ENCODE data around the gene MAGI2. TPM values are rescaled to one million over a fixed set of nuclear protein-coding genes. Genes with fewer than 3 reads are reported as not detected.

Gene MAGI2
- total RNA-seq, 1 experiment from 2014 or later = 0.34 TPM

DNA sequence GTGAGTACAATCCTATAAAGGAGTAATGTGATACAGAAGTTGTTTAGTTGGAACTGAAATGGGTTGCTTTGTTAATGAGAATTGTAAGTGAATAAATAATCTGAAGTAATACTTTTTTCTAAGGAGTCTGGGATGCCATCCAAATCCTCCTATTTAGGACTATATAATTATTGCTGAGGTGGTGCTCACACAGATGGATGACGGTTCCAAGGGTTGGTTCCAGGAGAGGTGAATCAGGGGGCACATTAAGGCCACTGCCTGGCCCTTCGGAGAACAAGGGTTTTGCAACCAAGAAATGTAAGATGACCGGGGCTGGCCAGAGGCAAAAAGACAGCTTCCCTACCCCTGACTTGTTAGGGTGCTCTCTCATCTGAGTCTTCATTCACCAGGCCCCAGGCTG, 1302.2 kb downstream of the MAGI2 start:
- TF ChIP-seq EZH2 (IDR thresholded peaks at IDR 0.05; ENCODE audit: borderline replicate concordance, low read depth, low read length, poor library complexity, severe bottlenecking) = no peak
- TF ChIP-seq, protein P1, sequence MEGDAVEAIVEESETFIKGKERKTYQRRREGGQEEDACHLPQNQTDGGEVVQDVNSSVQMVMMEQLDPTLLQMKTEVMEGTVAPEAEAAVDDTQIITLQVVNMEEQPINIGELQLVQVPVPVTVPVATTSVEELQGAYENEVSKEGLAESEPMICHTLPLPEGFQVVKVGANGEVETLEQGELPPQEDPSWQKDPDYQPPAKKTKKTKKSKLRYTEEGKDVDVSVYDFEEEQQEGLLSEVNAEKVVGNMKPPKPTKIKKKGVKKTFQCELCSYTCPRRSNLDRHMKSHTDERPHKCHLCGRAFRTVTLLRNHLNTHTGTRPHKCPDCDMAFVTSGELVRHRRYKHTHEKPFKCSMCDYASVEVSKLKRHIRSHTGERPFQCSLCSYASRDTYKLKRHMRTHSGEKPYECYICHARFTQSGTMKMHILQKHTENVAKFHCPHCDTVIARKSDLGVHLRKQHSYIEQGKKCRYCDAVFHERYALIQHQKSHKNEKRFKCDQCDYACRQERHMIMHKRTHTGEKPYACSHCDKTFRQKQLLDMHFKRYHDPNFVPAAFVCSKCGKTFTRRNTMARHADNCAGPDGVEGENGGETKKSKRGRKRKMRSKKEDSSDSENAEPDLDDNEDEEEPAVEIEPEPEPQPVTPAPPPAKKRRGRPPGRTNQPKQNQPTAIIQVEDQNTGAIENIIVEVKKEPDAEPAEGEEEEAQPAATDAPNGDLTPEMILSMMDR (conservative IDR thresholded peaks at IDR 0.05; ENCODE audit: low read depth, low read length) = no peak
- intact Hi-C loops (cut with micrococcal nuclease; ENCODE audit: unreplicated experiment) = no loop called here
- no peak for DNase-seq (ENCODE audit: low spot score)
- POLR2A ChIA-PET (ENCODE audit: low non-redundant PET) = no interaction called here
- no peaks in the 10 kb centered on the region for H3K27me3 ChIP-seq (replicated peaks; ENCODE audit: insufficient read depth, low read depth, low read length, poor library complexity)
- H3K9me3 ChIP-seq (ENCODE audit: low read depth, low read length, poor library complexity, severe bottlenecking) = no peaks in the 10 kb centered on the region
- no peaks in the 10 kb centered on the region for H3K4me1 ChIP-seq (ENCODE audit: insufficient read depth, low read length, poor library complexity, severe bottlenecking)
- CTCF ChIA-PET = no interaction called here
- no TSS peak for BruUV-seq (replicated peaks)
- no peak overlapping the region for H3K27ac ChIP-seq (ENCODE audit: low read depth, low read length, poor library complexity, severe bottlenecking)
- H3K4me3 ChIP-seq (ENCODE audit: low read depth, low read length, poor library complexity, severe bottlenecking) = no peak overlapping the region
- H3K36me3 ChIP-seq (ENCODE audit: insufficient read depth, low read length, poor library complexity, severe bottlenecking) = no peaks in the 10 kb centered on the region

DNA sequence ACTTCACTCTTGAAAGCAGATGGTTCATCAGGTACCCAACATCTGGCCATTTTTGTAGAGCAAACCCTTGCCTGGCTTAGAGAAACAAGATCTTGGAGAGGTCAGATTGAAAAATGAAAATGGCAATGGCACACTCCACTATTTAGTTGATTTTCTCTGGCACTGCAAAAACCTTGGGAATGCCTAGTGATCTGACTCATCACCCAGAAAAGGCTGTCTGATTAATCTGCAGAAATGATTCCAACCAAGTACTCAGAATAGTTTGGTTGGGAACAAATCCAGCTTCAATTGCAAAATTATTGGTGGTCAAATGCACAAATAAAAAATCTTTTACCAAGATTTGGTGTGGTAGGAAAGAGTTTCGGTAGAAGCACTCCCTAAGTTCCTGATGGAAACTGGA, 1303.7 kb downstream of the MAGI2 start:
- H3K27me3 ChIP-seq (replicated peaks; ENCODE audit: insufficient read depth, low read depth, low read length, poor library complexity) = no peaks in the 10 kb centered on the region
- BruUV-seq (replicated peaks) = no TSS peak
- intact Hi-C loops (cut with micrococcal nuclease; ENCODE audit: unreplicated experiment) = no loop called here
- H3K4me1 ChIP-seq (ENCODE audit: insufficient read depth, low read length, poor library complexity, severe bottlenecking) = no peaks in the 10 kb centered on the region
- CTCF ChIA-PET = no interaction called here
- no peak overlapping the region for H3K27ac ChIP-seq (ENCODE audit: low read depth, low read length, poor library complexity, severe bottlenecking)
- TF ChIP-seq EZH2 (IDR thresholded peaks at IDR 0.05; ENCODE audit: borderline replicate concordance, low read depth, low read length, poor library complexity, severe bottlenecking) = no peak
- TF ChIP-seq, protein P1 (conservative IDR thresholded peaks at IDR 0.05; ENCODE audit: low read depth, low read length) = no peak
- POLR2A ChIA-PET (ENCODE audit: low non-redundant PET) = no interaction called here
- H3K9me3 ChIP-seq (ENCODE audit: low read depth, low read length, poor library complexity, severe bottlenecking) = no peaks in the 10 kb centered on the region
- DNase-seq (ENCODE audit: low spot score) = no peak
- H3K4me3 ChIP-seq (ENCODE audit: low read depth, low read length, poor library complexity, severe bottlenecking) = no peak overlapping the region
- no peaks in the 10 kb centered on the region for H3K36me3 ChIP-seq (ENCODE audit: insufficient read depth, low read length, poor library complexity, severe bottlenecking)

DNA sequence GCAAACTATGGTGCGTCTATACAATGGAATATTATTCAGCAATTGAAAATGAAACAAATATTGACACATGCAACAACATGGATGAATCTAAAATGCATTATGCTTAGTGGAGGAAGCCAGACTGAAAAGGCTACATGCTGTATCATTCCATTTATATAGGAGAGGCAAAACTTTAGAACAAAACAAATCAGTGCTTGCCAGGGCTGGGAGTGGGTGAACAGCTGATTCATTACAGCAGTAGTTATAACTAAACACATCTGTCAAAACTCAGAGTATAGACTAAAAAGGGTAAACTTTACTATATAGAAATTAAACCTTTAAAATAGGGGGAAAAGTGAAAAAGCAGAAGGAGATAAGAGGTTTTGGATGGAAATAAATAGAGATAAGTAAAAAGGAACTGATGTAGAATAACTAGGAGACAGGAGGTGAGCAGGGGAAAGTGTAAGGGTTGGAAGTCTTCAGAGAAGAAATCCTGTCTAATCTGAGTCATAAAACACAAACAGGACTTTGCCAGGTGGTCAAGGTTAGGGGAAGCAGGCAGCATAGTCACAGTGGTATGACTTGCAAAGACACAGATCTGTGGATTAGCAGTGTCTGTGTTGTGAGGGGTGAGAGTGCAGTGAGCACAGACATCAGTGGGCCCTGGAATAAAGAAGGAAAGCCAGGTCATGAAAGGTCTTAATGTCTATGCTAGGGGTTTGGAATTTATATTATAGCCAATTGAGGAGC, 1305.1 kb downstream of the MAGI2 start:
- intact Hi-C loops (cut with micrococcal nuclease; ENCODE audit: unreplicated experiment) = no loop called here
- POLR2A ChIA-PET (ENCODE audit: low non-redundant PET) = no interaction called here
- no TSS peak for BruUV-seq (replicated peaks)

More for the DNA sequence above, 1305.1 kb downstream of the MAGI2 start:
- no peaks in the 10 kb centered on the region for H3K27me3 ChIP-seq (replicated peaks; ENCODE audit: insufficient read depth, low read depth, low read length, poor library complexity)
- TF ChIP-seq, protein P1 (conservative IDR thresholded peaks at IDR 0.05; ENCODE audit: low read depth, low read length) = no peak
- no peak for TF ChIP-seq EZH2 (IDR thresholded peaks at IDR 0.05; ENCODE audit: borderline replicate concordance, low read depth, low read length, poor library complexity, severe bottlenecking)
- CTCF ChIA-PET = no interaction called here
- DNase-seq (ENCODE audit: low spot score) = no peak
- H3K27ac ChIP-seq (ENCODE audit: low read depth, low read length, poor library complexity, severe bottlenecking) = no peak overlapping the region
- no peaks in the 10 kb centered on the region for H3K36me3 ChIP-seq (ENCODE audit: insufficient read depth, low read length, poor library complexity, severe bottlenecking)
- no peaks in the 10 kb centered on the region for H3K4me1 ChIP-seq (ENCODE audit: insufficient read depth, low read length, poor library complexity, severe bottlenecking)
- H3K9me3 ChIP-seq (ENCODE audit: low read depth, low read length, poor library complexity, severe bottlenecking) = no peaks in the 10 kb centered on the region
- H3K4me3 ChIP-seq (ENCODE audit: low read depth, low read length, poor library complexity, severe bottlenecking) = no peak overlapping the region

Data from A673 (cell line).